ENCODE results near the gene ZC3H4. TPM values are rescaled to one million over a fixed set of nuclear protein-coding genes. Genes with fewer than 3 reads are reported as not detected.

The ZC3H4 gene
- total and polyA plus RNA-seq, 2 donors from 2014 or later = 5.7 to 55.2 TPM

- DNase-seq (peak in 4 of 5 donors; percentile 34 to 56 (median 42)), FAIRE-seq (no peak)
- no peak overlapping the region for H3K4me3 ChIP-seq (ENCODE audit: low read length in 3 of 3)
- H3K9ac ChIP-seq (ENCODE audit: low read length in 3 of 3) = no peak overlapping the region
- intact Hi-C loops (cut with DNase I) = no loop called here
- H3K9me3 ChIP-seq (ENCODE audit: control insufficient read depth in 2 of 3, insufficient read depth in 1 of 3, low read length in 3 of 3) = no peaks in the 10 kb centered on the region
- peaks cover 23% of the 10 kb centered on the region for H3K27me3 ChIP-seq (ENCODE audit: control insufficient read depth, insufficient read depth, low read length)
- H3K4me1 ChIP-seq (ENCODE audit: control insufficient read depth in 2 of 3, insufficient read depth in 2 of 3, low read depth in 1 of 3, low read length in 3 of 3) = peaks cover 0 to 9% (median 0%) of the 10 kb centered on the region in 3 donors
- H3K36me3 ChIP-seq (ENCODE audit: control insufficient read depth in 2 of 3, insufficient read depth in 3 of 3, low read length in 3 of 3) = no peaks in the 10 kb centered on the region
- TF ChIP-seq, protein P1, sequence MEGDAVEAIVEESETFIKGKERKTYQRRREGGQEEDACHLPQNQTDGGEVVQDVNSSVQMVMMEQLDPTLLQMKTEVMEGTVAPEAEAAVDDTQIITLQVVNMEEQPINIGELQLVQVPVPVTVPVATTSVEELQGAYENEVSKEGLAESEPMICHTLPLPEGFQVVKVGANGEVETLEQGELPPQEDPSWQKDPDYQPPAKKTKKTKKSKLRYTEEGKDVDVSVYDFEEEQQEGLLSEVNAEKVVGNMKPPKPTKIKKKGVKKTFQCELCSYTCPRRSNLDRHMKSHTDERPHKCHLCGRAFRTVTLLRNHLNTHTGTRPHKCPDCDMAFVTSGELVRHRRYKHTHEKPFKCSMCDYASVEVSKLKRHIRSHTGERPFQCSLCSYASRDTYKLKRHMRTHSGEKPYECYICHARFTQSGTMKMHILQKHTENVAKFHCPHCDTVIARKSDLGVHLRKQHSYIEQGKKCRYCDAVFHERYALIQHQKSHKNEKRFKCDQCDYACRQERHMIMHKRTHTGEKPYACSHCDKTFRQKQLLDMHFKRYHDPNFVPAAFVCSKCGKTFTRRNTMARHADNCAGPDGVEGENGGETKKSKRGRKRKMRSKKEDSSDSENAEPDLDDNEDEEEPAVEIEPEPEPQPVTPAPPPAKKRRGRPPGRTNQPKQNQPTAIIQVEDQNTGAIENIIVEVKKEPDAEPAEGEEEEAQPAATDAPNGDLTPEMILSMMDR (IDR thresholded peaks at IDR 0.05; ENCODE audit: borderline replicate concordance, extremely low read depth, insufficient read depth) = no peak
- no peak overlapping the region for H3K27ac ChIP-seq (ENCODE audit: low read depth in 2 of 2, low read length in 2 of 2)
These were observed 91.9 kb downstream of the ZC3H4 start for GRCh38 chr19:47021536-47022139.

GRCh38 chr19:47020992-47021496 is 92.5 kb downstream of the ZC3H4 start:
- TF ChIP-seq, protein P1 (IDR thresholded peaks at IDR 0.05; ENCODE audit: borderline replicate concordance, extremely low read depth, insufficient read depth) = no peak
- Histone ChIP-seq H3K36me3 (ENCODE audit: control insufficient read depth in 2 of 3, insufficient read depth in 3 of 3, low read length in 3 of 3) (no peaks in the 10 kb centered on the region), H3K4me1 (ENCODE audit: control insufficient read depth in 2 of 3, insufficient read depth in 2 of 3, low read depth in 1 of 3, low read length in 3 of 3) (peaks cover 0 to 9% (median 0%) of the 10 kb centered on the region in 3 donors), H3K27ac (ENCODE audit: low read depth in 2 of 2, low read length in 2 of 2) (no peak overlapping the region), H3K9ac (ENCODE audit: low read length in 3 of 3) (no peak overlapping the region), H3K27me3 (ENCODE audit: control insufficient read depth, insufficient read depth, low read length) (peaks cover 20% of the 10 kb centered on the region), H3K4me3 (ENCODE audit: low read length in 3 of 3) (no peak overlapping the region), H3K9me3 (ENCODE audit: control insufficient read depth in 2 of 3, insufficient read depth in 1 of 3, low read length in 3 of 3) (no peaks in the 10 kb centered on the region)
- FAIRE-seq = no peak
- DNase-seq = no peak
- intact Hi-C loops (cut with DNase I) = no loop called here

- TF ChIP-seq, protein P1 (IDR thresholded peaks at IDR 0.05; ENCODE audit: borderline replicate concordance, extremely low read depth, insufficient read depth) = no peak
- intact Hi-C loops (cut with DNase I) = no loop called here
- Histone ChIP-seq H3K9me3 (ENCODE audit: control insufficient read depth in 2 of 3, insufficient read depth in 1 of 3, low read length in 3 of 3) (no peaks in the 10 kb centered on the region), H3K27me3 (ENCODE audit: control insufficient read depth, insufficient read depth, low read length) (peaks cover 20% of the 10 kb centered on the region), H3K4me1 (ENCODE audit: control insufficient read depth in 2 of 3, insufficient read depth in 2 of 3, low read depth in 1 of 3, low read length in 3 of 3) (peaks cover 0 to 9% (median 0%) of the 10 kb centered on the region in 3 donors), H3K36me3 (ENCODE audit: control insufficient read depth in 2 of 3, insufficient read depth in 3 of 3, low read length in 3 of 3) (no peaks in the 10 kb centered on the region), H3K9ac (ENCODE audit: low read length in 3 of 3) (no peak overlapping the region), H3K4me3 (ENCODE audit: low read length in 3 of 3) (no peak overlapping the region), H3K27ac (ENCODE audit: low read depth in 2 of 2, low read length in 2 of 2) (no peak overlapping the region)
- FAIRE-seq (no peak), DNase-seq (no peak)
These were observed 93.3 kb downstream of the ZC3H4 start for GRCh38 chr19:47020132-47020805.

All from kidney (tissue), 14 donors.